Hepatocyte (in vitro differentiated cells): ENCODE measurements around the gene LIN52.

Experiments used
- CTCF ChIP-seq: fragments of 200-600 bp; sonication (generic); IDR thresholded peaks from 2 replicates; pipeline ENCODE4 v1.5.1; 2016; ENCODE audit warnings: antibody characterized with exemption, mild to moderate bottlenecking; ENCODE audit not compliant: poor library complexity
- EZH2 ChIP-seq: fragments of 200-600 bp; sonication (generic); IDR thresholded peaks from 2 replicates; pipeline ENCODE4 v1.6.1; 2016; ENCODE audit warnings: antibody characterized with exemption, mild to moderate bottlenecking, borderline replicate concordance
- EZH2phosphoT487 ChIP-seq: fragments of 200-600 bp; sonication (generic); IDR thresholded peaks from one replicate; pipeline ENCODE4 v1.6.1; 2018; ENCODE audit warnings: antibody characterized with exemption, mild to moderate bottlenecking, low read depth, moderate library complexity; ENCODE audit not compliant: unreplicated experiment, severe bottlenecking

- TF ChIP-seq CTCF (no peak), EZH2 (no peak), EZH2phosphoT487 (no peak)
These were observed 154.5 kb downstream of the LIN52 start, which contains the start of gene VSX2 for GRCh38 chr14:74238974-74239847.
